PC-3 (cell line): ENCODE measurements around the gene SRGAP3. TPM values are rescaled to one million over a fixed set of nuclear protein-coding genes. Genes with fewer than 3 reads are reported as not detected.
A peak's percentile ranks its signal among the peaks of the same experiment; 100 is the strongest.
"Not testable (repeated sequence)": the region's sequence is repeated elsewhere in the genome, so short reads cannot be mapped to it uniquely, and the experiment has no call there.

ENCODE experiments used
- ATAC-seq: fragments of 200-7000 bp; cut with Tn5 transposase; 2 replicates; pipeline ENCODE4 v1.9.1; 2020; ENCODE audit warnings: mild to moderate bottlenecking, moderate library complexity
- BruUV-seq: library from RNA; stranded (reverse); fragments of 400-500 nt; replicated peaks from 2 replicates; lab custom pipeline; 2021; lab: Mats Ljungman, UMichigan
- CTCF ChIA-PET: fragments of 300-600 bp; sonication (Branson Sonifier 250); formaldehyde crosslinking; loops from one replicate; lab custom pipeline; 2022; ENCODE audit warnings: antibody characterized with exemption; lab: Charles Lee
- POLR2A ChIA-PET: fragments of 300-600 bp; sonication (Branson Sonifier 250); formaldehyde crosslinking; loops from one replicate; lab custom pipeline; 2022; ENCODE audit warnings: antibody characterized with exemption; ENCODE audit not compliant: unreplicated experiment; lab: Charles Lee
- DNase-seq: peaks from one replicate; pipeline ENCODE4 v3.0.0-alpha.2; 2015
- H2AFZ ChIP-seq: fragments of 300-600 bp; sonication (generic); 2 replicates; pipeline ENCODE4 v1.6.0; 2016; ENCODE audit warnings: antibody characterized with exemption, low read length
- H3F3A ChIP-seq: fragments of 300-600 bp; sonication (generic); one replicate; pipeline ENCODE4 v1.6.0; 2017; ENCODE audit warnings: antibody characterized with exemption, low read length, control low read depth, mild to moderate bottlenecking; ENCODE audit not compliant: unreplicated experiment
- H3K27ac ChIP-seq: fragments of 300-600 bp; sonication (generic); 2 replicates; pipeline ENCODE4 v1.5.1; 2016; ENCODE audit warnings: mild to moderate bottlenecking, low read length
- H3K27me3 ChIP-seq: fragments of 300-600 bp; sonication (generic); 2 replicates; pipeline ENCODE4 v1.6.1; 2016; ENCODE audit warnings: low read length, mixed read lengths
- H3K36me3 ChIP-seq: fragments of 300-600 bp; sonication (generic); 2 replicates; pipeline ENCODE4 v1.6.1; 2016; ENCODE audit warnings: low read depth, mixed run types, low read length, mixed read lengths
- H3K4me1 ChIP-seq: fragments of 300-600 bp; sonication (generic); 2 replicates; pipeline ENCODE4 v1.5.1; 2016; ENCODE audit warnings: low read length; ENCODE audit not compliant: insufficient read depth
- H3K4me2 ChIP-seq: fragments of 300-600 bp; sonication (generic); 2 replicates; pipeline ENCODE4 v1.6.0; 2016; ENCODE audit warnings: low read length
- H3K4me3 ChIP-seq: fragments of 300-600 bp; sonication (generic); 2 replicates; pipeline ENCODE4 v1.5.1; 2016; ENCODE audit warnings: mild to moderate bottlenecking, low read length, mixed read lengths
- H3K79me2 ChIP-seq: fragments of 300-600 bp; sonication (generic); 2 replicates; pipeline ENCODE4 v1.6.1; 2017; ENCODE audit warnings: low read length, mixed read lengths
- H3K9ac ChIP-seq: fragments of 300-600 bp; sonication (generic); 2 replicates; pipeline ENCODE4 v1.6.0; 2016; ENCODE audit warnings: mild to moderate bottlenecking, low read length
- H3K9me2 ChIP-seq: fragments of 300-600 bp; sonication (generic); replicated peaks from 2 replicates; pipeline ENCODE4 v1.6.1; 2016; ENCODE audit warnings: mixed run types, low read length, mixed read lengths
- H3K9me3 ChIP-seq: fragments of 300-600 bp; sonication (generic); 2 replicates; pipeline ENCODE4 v1.6.1; 2016; ENCODE audit warnings: low read length, mixed read lengths
- H4K20me1 ChIP-seq: fragments of 300-600 bp; sonication (generic); 2 replicates; pipeline ENCODE4 v1.6.1; 2016; ENCODE audit warnings: low read length, mixed read lengths
- EZH2 ChIP-seq: fragments of 300-600 bp; sonication (generic); IDR thresholded peaks from one replicate; pipeline ENCODE4 v1.6.1; 2017; ENCODE audit warnings: antibody characterized with exemption, mild to moderate bottlenecking, low read length; ENCODE audit not compliant: unreplicated experiment
- EZH2phosphoT487 ChIP-seq: fragments of 300-600 bp; sonication (generic); IDR thresholded peaks from 2 replicates; pipeline ENCODE4 v1.6.1; 2018; ENCODE audit warnings: mild to moderate bottlenecking, antibody characterized with exemption, low read length, borderline replicate concordance
- intact Hi-C: fragments of 100-400 bp; cut with micrococcal nuclease; formaldehyde crosslinking; loops from 2 replicates; pipeline ENCODE4 v1.9.0; 2023
- total RNA-seq: library from RNA; depleted of rRNA; stranded (reverse); fragments of >200 nt; gene quantifications from 2 replicates; pipeline ENCODE4 v1.2.3, GENCODE V29; 2014
- TF ChIP-seq, protein P1 (sequence below): fragments of 300-600 bp; sonication (generic); conservative IDR thresholded peaks from 2 replicates; pipeline ENCODE4 v1.5.1; 2017; ENCODE audit warnings: antibody characterized with exemption, low read depth, mild to moderate bottlenecking, low read length

The SRGAP3 gene
- total RNA-seq, 1 experiment from 2014 or later = 7.5 TPM

DNA sequence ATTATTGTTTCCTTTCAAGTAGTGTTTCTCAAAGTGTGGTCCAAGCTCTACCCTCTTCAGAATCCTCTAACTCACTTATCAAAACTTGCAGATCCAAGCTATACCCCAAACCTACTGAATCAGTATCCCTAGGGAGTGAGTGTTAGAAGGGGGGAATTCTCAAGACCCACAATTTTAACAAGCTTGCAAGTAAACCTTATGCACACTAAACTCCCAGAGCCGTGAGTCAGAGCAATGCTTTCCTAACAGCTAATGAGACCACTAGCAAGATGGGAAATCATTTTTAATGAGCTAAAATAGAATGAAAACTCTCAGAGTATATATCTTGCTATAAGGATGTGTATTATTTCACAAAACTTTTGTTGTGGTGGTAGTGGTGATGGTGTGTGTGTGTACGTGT, 41.1 kb upstream of the SRGAP3 start:
- DNase-seq (no peak), ATAC-seq (0 out of 2 replicates have a peak, but pooled peaks have one; percentile 15)
- H3K27ac ChIP-seq = no peak overlapping the region
- POLR2A ChIA-PET = no interaction called here
- no peaks in the 10 kb centered on the region for H3F3A ChIP-seq
- H3K4me2 ChIP-seq = no peak overlapping the region
- peaks cover 9% of the 10 kb centered on the region for H3K4me1 ChIP-seq
- H4K20me1 ChIP-seq = no peaks in the 10 kb centered on the region
- no peaks in the 10 kb centered on the region for H3K27me3 ChIP-seq
- H3K79me2 ChIP-seq = no peaks in the 10 kb centered on the region
- H3K9me2 ChIP-seq = no peaks in the 10 kb centered on the region
- intact Hi-C loops = no loop called here
- CTCF ChIA-PET = no interaction called here
- no peak for TF ChIP-seq EZH2
- TF ChIP-seq, protein P1, sequence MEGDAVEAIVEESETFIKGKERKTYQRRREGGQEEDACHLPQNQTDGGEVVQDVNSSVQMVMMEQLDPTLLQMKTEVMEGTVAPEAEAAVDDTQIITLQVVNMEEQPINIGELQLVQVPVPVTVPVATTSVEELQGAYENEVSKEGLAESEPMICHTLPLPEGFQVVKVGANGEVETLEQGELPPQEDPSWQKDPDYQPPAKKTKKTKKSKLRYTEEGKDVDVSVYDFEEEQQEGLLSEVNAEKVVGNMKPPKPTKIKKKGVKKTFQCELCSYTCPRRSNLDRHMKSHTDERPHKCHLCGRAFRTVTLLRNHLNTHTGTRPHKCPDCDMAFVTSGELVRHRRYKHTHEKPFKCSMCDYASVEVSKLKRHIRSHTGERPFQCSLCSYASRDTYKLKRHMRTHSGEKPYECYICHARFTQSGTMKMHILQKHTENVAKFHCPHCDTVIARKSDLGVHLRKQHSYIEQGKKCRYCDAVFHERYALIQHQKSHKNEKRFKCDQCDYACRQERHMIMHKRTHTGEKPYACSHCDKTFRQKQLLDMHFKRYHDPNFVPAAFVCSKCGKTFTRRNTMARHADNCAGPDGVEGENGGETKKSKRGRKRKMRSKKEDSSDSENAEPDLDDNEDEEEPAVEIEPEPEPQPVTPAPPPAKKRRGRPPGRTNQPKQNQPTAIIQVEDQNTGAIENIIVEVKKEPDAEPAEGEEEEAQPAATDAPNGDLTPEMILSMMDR = no peak
- TF ChIP-seq EZH2phosphoT487 = no peak
- no peaks in the 10 kb centered on the region for H3K9me3 ChIP-seq
- H3K36me3 ChIP-seq = no peaks in the 10 kb centered on the region
- no TSS peak for BruUV-seq
- H3K4me3 ChIP-seq = no peak overlapping the region
- no peak overlapping the region for H2AFZ ChIP-seq
- H3K9ac ChIP-seq = no peak overlapping the region

DNA sequence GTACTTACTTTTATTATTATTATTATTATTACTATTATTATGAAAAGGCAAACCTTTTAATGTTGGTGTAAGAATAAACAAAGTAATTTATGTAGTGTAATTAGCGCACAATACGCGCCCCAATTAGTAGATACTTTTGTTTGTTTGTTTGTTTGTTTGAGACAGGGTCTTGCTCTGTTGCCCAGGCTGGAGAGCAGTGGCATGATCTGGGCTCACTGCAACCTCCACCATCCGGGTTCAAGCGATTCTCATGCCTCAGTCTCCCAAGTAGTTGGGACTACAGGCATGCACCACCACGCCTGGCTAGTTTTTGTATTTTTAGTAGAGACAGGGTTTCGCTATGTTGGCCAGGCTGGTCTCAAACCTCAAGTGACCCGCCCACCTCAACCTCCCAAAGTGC, 32.1 kb upstream of the SRGAP3 start:
- intact Hi-C loops, H3K4me3 ChIP-seq, H3K36me3 ChIP-seq, BruUV-seq, H3K9me2 ChIP-seq, H4K20me1 ChIP-seq, POLR2A ChIA-PET, H3K4me1 ChIP-seq, H3K9me3 ChIP-seq, H3K9ac ChIP-seq, H3K27ac ChIP-seq, H2AFZ ChIP-seq, H3K4me2 ChIP-seq, H3K27me3 ChIP-seq, DNase-seq, H3K79me2 ChIP-seq, ATAC-seq, H3F3A ChIP-seq: not testable (repeated sequence)
- CTCF ChIA-PET = interaction anchor here (0.6 kb wide), 1 partner anchor 223 kb away, joined by 6 read pairs; no protein-coding TSS in a partner anchor

DNA sequence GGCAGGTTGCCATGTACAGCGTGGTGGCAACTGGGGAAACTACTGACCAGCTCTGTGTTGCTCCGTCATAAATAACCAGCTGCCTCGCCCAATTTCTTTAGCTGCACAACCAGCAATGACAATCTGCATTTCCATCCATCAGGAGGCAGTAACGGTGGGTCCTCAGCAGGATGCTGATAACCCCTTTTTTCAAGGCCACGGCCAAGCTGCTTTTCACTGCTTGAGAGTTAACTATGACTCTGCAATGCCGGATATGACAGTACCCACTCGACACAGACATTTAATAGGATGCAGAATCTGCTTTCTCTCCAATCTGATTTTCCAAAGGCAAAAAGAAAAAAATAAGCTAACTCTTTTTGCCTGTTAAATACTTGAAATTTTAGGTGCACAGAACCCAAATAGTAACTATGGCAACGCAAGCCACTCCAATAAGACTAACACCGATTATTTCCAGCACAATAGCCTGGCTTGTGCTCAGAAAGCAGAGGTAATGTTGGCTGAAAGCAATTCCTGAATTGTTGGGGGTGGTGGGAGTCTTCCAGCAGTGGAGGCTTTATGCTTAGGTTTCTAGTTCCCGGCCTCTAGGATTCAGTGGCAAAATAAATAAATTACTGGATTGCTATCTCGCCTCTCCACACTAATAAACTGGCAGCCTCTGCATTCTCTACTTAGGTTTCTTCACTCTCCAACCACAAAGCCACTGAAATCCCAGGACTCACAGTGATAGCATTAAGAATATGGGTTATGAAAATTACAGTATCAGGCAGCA, 31.2 kb upstream of the SRGAP3 start:
- BruUV-seq = no TSS peak
- Histone ChIP-seq H3K9ac (no peak overlapping the region), H3K9me2 (no peaks in the 10 kb centered on the region), H3F3A (no peaks in the 10 kb centered on the region), H4K20me1 (no peaks in the 10 kb centered on the region), H3K79me2 (no peaks in the 10 kb centered on the region), H3K9me3 (no peaks in the 10 kb centered on the region), H3K27me3 (no peaks in the 10 kb centered on the region), H3K4me3 (no peak overlapping the region), H3K4me2 (no peak overlapping the region), H3K36me3 (no peaks in the 10 kb centered on the region), H3K27ac (no peak overlapping the region), H3K4me1 (no peaks in the 10 kb centered on the region), H2AFZ (no peak overlapping the region)
- DNase-seq = no peak
- TF ChIP-seq EZH2phosphoT487 = no peak
- TF ChIP-seq EZH2 = no peak
- TF ChIP-seq, protein P1 = no peak
- CTCF ChIA-PET = no interaction called here
- POLR2A ChIA-PET = no interaction called here
- intact Hi-C loops = no loop called here
- no peak for ATAC-seq
